Neural progenitor cell (in vitro differentiated cells): ENCODE measurements around the gene ZNF664.

Source experiments
- EZH2 ChIP-seq: fragments of 200-600 bp; sonication (generic); IDR thresholded peaks from 2 replicates; pipeline ENCODE4 v1.6.1; 2017; ENCODE audit warnings: antibody characterized with exemption, mild to moderate bottlenecking, moderate library complexity
- EZH2phosphoT487 ChIP-seq: fragments of 200-600 bp; sonication (generic); IDR thresholded peaks from 2 replicates; pipeline ENCODE4 v1.6.1; 2017; ENCODE audit warnings: antibody characterized with exemption

DNA sequence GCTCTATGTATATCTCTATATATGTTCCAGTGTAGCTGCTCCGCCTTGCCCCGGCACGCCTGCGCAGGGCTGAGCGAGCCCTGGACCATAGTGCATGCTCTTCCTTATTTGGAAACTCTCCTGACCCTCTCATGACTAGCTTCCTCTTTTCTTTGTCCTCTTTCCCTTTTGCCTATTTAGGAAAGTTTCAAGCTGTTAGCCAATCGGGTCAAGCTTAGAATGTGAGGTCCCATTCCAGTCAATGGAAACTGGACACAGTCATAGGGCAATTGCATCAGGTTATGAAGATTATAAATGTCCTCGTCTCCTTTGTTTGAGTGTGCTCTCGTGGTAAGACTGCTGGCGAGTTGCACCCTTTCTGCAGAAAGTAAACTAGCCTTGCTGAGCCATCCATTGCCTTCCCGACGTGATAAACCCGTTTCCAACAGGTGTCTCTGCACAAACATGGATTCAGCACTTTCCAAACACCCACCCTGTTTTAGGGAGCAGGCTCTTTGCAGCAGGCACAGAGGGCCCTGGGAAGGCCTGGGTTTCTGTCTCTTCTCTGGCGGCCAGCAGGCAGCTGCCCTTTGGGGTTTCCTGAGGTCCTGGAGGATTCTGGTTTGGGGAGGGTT lies 31.3 kb upstream of the ZNF664 start:
- TF ChIP-seq EZH2 (no peak), EZH2phosphoT487 (no peak)
